ENCODE data around the gene FIS1. TPM values are rescaled to one million over a fixed set of nuclear protein-coding genes. Genes with fewer than 3 reads are reported as not detected.

Gene FIS1
- total RNA-seq, 1 experiment from 2014 or later = 114 TPM

GRCh38 chr7:101216001-101216859 is 28.7 kb downstream of the FIS1 start:
- no peak for TF ChIP-seq YY1 (IDR thresholded peaks at IDR 0.05; ENCODE audit: extremely low read depth, insufficient replicate concordance, low read depth, low read length)
- no peak for TF ChIP-seq REST (IDR thresholded peaks at IDR 0.05; ENCODE audit: low read depth)
- TF ChIP-seq POLR2A (IDR thresholded peaks at IDR 0.05; ENCODE audit: borderline replicate concordance, extremely low read depth, insufficient read depth, insufficient read length) = no peak
- TF ChIP-seq, protein P1, sequence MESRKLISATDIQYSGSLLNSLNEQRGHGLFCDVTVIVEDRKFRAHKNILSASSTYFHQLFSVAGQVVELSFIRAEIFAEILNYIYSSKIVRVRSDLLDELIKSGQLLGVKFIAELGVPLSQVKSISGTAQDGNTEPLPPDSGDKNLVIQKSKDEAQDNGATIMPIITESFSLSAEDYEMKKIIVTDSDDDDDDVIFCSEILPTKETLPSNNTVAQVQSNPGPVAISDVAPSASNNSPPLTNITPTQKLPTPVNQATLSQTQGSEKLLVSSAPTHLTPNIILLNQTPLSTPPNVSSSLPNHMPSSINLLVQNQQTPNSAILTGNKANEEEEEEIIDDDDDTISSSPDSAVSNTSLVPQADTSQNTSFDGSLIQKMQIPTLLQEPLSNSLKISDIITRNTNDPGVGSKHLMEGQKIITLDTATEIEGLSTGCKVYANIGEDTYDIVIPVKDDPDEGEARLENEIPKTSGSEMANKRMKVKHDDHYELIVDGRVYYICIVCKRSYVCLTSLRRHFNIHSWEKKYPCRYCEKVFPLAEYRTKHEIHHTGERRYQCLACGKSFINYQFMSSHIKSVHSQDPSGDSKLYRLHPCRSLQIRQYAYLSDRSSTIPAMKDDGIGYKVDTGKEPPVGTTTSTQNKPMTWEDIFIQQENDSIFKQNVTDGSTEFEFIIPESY (IDR thresholded peaks at IDR 0.05; ENCODE audit: extremely low read depth, insufficient replicate concordance, low read length) = no peak
- TF ChIP-seq SP1 (IDR thresholded peaks at IDR 0.05; ENCODE audit: low read depth) = no peak
- no peak for TF ChIP-seq FOSL1 (IDR thresholded peaks at IDR 0.05; ENCODE audit: low read depth)
- TF ChIP-seq SIN3A (IDR thresholded peaks at IDR 0.05; ENCODE audit: low read depth) = no peak
- TF ChIP-seq, protein P2, sequence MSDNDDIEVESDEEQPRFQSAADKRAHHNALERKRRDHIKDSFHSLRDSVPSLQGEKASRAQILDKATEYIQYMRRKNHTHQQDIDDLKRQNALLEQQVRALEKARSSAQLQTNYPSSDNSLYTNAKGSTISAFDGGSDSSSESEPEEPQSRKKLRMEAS (IDR thresholded peaks at IDR 0.05) = no peak
- TF ChIP-seq EZH2phosphoT487 (IDR thresholded peaks at IDR 0.05; ENCODE audit: borderline replicate concordance) = no peak
- peaks cover 0 to 21% of the 10 kb centered on the region in 2 experiments; a peak in 2 of 4 replicates for H3K4me1 ChIP-seq (ENCODE audit: control insufficient read depth in 1 of 2, insufficient read depth in 2 of 2, low read length in 2 of 2)
- BruUV-seq (replicated peaks) = TSS peak; percentile 47
- peaks cover 36% of the 10 kb centered on the region for H3K79me2 ChIP-seq (ENCODE audit: insufficient read depth, low read length)
- RAD21 ChIA-PET (ENCODE audit: low non-redundant PET in 1 of 2, low total read pairs in 2 of 2, uncharacterized antibody in 2 of 2, unreplicated experiment in 2 of 2) = no interaction called here
- H3K4me3 ChIP-seq (replicated peaks in 1 of 2; ENCODE audit: low read depth in 1 of 2, low read length in 2 of 2) = peak overlapping the region; percentile 93 to 97
- H3K27ac ChIP-seq (ENCODE audit: low read depth, low read length) = peak overlapping the region; percentile 91
- intact Hi-C loops (cut with micrococcal nuclease) = no loop called here
- DNase-seq (ENCODE audit: low read depth, low spot score) (no peak), ATAC-seq (no peak)
- H2AFZ ChIP-seq (ENCODE audit: low read depth, low read length, poor library complexity, severe bottlenecking) = no peak overlapping the region
- H3K9me2 ChIP-seq (ENCODE audit: insufficient read depth) = no peaks in the 10 kb centered on the region
- CTCF ChIA-PET = interaction anchor here (2.2 to 2.3 kb wide), 2 partner anchors 24 to 72 kb away, joined by 12 to 21 read pairs; no protein-coding TSS in a partner anchor
- peak overlapping the region; percentile 85 for H3K9ac ChIP-seq (ENCODE audit: low read length)
- POLR2A ChIA-PET = interaction anchor here (0.5 kb wide), 1 partner anchor 81 kb away, joined by 4 read pairs; no protein-coding TSS in a partner anchor
- no peaks in the 10 kb centered on the region for H3K27me3 ChIP-seq (ENCODE audit: insufficient read depth, low read length)
- H4K20me1 ChIP-seq (ENCODE audit: insufficient read depth) = no peaks in the 10 kb centered on the region
- H3K9me3 ChIP-seq (ENCODE audit: control insufficient read depth in 1 of 2, insufficient read depth in 1 of 2, low read depth in 1 of 2, low read length in 2 of 2) = no peaks in the 10 kb centered on the region
- H3K36me3 ChIP-seq (ENCODE audit: control insufficient read depth in 1 of 2, insufficient read depth in 2 of 2, low read length in 2 of 2) = peaks cover 0 to 9% of the 10 kb centered on the region in 2 experiments; a peak in 3 of 4 replicates
- peak overlapping the region; percentile 97 for H3K4me2 ChIP-seq (ENCODE audit: low read length)
